Measurements from ENCODE around the gene CEP131.

Gene CEP131

GRCh38 chr17:81222906-81223761 is at the start of gene CEP131:
CEP131 (minus strand) TSS chr17:81222965; CDS start chr17:81220056, 2,909 bp downstream.
- peak; percentile 94 to 99 for DNase-seq

- no peak for DNase-seq
Observed at GRCh38 chr17:81271226-81271625, 48.5 kb upstream of the CEP131 start.

GRCh38 chr17:81270279-81270678 is 47.5 kb upstream of the CEP131 start:
- no peak for DNase-seq

GRCh38 chr17:81267390-81268067 is 44.8 kb upstream of the CEP131 start:
- DNase-seq, result no peak

- no peak for DNase-seq
Observed at GRCh38 chr17:81265576-81265975, 42.8 kb upstream of the CEP131 start.

- DNase-seq, result no peak
Observed at GRCh38 chr17:81264640-81265039, 41.9 kb upstream of the CEP131 start.

GRCh38 chr17:81263371-81264181 is 40.8 kb upstream of the CEP131 start:
- no peak for DNase-seq

GRCh38 chr17:81261582-81262336 is 39.0 kb upstream of the CEP131 start:
- no peak for DNase-seq

- DNase-seq, result no peak
Observed at GRCh38 chr17:81261096-81261495, 38.3 kb upstream of the CEP131 start.

- no peak for DNase-seq
Observed at GRCh38 chr17:81260641-81261040, 37.9 kb upstream of the CEP131 start.

GRCh38 chr17:81260171-81260570 is 37.4 kb upstream of the CEP131 start:
- no peak for DNase-seq

GRCh38 chr17:81259058-81259605 is 36.4 kb upstream of the CEP131 start:
- DNase-seq, result no peak

GRCh38 chr17:81258292-81258691 is 35.5 kb upstream of the CEP131 start:
- no peak for DNase-seq

- DNase-seq, result no peak
Observed at GRCh38 chr17:81257533-81257932, 34.8 kb upstream of the CEP131 start.

- DNase-seq, result no peak
Observed at GRCh38 chr17:81256616-81257015, 33.9 kb upstream of the CEP131 start.

GRCh38 chr17:81254955-81255717 is 32.4 kb upstream of the CEP131 start:
- DNase-seq, result peak; percentile 74 to 91

- DNase-seq, result peak in 1 of 2 experiments; percentile 54
Observed at GRCh38 chr17:81253358-81254131, 30.8 kb upstream of the CEP131 start.

GRCh38 chr17:81252987-81253329 is 30.2 kb upstream of the CEP131 start:
- no peak for DNase-seq

GRCh38 chr17:81252326-81252986 is 29.7 kb upstream of the CEP131 start:
- DNase-seq, result no peak

- peak; percentile 58 to 86 for DNase-seq
Observed at GRCh38 chr17:81251709-81252301, 29.0 kb upstream of the CEP131 start.
